Subcutaneous adipose tissue (tissue), 4 donors: ENCODE results near the gene EDC4. TPM values are rescaled to one million over a fixed set of nuclear protein-coding genes. Genes with fewer than 3 reads are reported as not detected.

Source experiments
- CTCF ChIP-seq: fragments of 450-650 bp; IDR thresholded peaks from one replicate; pipeline ENCODE4 v1.5.1; 2016; ENCODE audit warnings: low read depth, mild to moderate bottlenecking, control low read depth, antibody characterized with exemption, moderate library complexity
- total RNA-seq, 4 donors: library from RNA; depleted of rRNA; stranded (reverse); fragments of >200 nt; gene quantifications; one replicate each; pipeline ENCODE4 v1.1.0, GENCODE V29; 2016

EDC4 gene
- total RNA-seq, 4 donors from 2014 or later: 21.0 to 47.5 (median 28.3) TPM

DNA sequence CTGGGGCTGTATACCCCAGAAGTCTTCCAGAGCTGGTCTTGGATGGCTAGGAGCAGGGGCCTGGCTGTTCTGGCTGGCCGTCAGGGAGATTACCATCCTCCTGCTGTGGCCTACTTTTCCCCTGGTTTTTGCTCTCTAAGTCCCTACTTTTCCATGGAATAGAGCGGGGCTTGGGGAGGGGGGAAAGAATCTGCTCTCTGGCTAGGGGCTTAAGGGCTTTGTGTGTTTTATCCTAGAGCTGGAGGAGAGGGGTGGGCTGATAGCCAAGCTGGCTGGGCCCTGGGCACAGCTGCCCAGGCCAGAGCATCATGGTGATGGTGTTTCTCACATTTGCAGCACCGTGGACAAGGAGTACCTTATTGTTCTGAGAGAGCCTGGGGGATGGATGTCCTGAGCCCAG lies 15.5 kb downstream of the EDC4 start:
- TF ChIP-seq CTCF: no peak

GRCh38 chr16:67892375-67892774 lies 19.5 kb downstream of the EDC4 start:
- no peak for TF ChIP-seq CTCF

DNA sequence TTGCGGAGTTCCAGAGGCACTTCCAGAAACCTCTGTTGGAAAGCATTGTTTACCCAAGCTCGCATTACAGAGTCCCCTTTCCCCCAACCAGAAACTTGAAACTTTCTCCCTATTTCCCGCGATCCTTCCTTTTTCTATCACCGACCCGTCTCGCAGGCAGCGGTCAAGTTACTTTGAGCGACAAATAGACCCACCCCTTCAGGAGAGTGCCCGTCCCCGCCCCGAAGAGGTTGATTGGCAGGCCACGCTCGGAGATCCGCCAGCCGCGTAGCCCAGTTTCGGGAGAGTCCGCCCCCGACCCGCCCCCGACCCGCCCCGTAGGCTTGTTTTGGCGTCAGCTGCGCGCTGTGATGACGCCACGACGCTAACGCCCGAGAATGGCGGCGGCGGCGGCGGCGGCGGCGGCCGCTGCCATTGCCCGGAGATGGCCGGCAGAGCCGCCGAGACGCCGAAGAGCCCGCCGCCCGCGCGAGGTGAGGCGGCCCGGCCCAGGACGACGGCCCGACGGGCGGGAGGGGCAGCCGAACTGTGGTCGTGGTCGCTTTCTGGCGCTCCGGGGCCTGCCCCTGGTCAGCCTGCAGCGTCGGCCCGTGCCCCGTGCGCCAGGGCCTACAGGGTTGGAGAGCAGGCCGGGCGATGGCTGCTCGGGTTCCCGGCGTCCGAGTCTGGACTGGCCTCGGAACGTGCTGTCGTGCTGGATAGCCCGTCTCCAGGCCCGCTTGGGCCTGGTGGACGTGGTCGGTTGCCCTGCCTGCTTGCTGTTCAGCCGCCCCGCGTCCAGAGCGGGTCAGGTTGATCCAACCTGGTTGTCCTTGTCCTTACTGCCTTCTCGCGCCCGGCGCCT lies 20.3 kb downstream of the EDC4 start, which contains the start of gene PSKH1:
TSS of gene PSKH1 (plus strand) at position 356 of the 844 bp plus-strand sequence. CDS start 15,496 bp downstream, outside the sequence.
- TF ChIP-seq CTCF: no peak

- no peak for TF ChIP-seq CTCF
These were observed 21.0 kb downstream of the EDC4 start for GRCh38 chr16:67893743-67894399.

DNA sequence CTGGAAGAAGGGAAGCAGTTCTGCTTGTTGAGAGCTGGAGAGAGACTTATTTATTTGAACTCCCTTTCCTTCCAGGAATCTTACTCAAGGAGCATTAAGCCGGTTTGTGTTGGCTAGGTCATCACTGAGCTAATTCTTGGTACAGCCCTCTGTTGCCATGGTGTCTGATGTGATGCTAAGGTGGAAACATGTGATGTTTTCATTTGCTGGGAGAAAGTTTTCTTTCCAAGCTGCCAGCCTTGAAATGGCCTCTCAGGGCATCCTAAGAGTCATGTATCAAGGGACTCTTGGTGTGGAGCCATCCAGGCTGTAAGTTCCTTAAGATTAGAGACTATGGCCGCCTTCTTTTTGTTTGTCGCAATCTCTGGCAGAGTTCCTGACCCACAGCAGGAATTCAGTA lies 24.4 kb downstream of the EDC4 start:
- TF ChIP-seq CTCF: no peak

- no peak for TF ChIP-seq CTCF
These were observed 28.9 kb downstream of the EDC4 start for GRCh38 chr16:67901734-67902133.

- TF ChIP-seq CTCF: no peak
These were observed 30.0 kb downstream of the EDC4 start for GRCh38 chr16:67902831-67903230.
